UCSD-AML1 (cell line): ENCODE results near the gene FAM89B.
A peak's percentile ranks its signal among the peaks of the same experiment; 100 is the strongest.

Experiments used
- DNase-seq: peaks from one replicate; lab custom pipeline; 2025; ENCODE audit not compliant: unreplicated experiment; lab: John Stamatoyannopoulos, UW

Gene FAM89B

DNA sequence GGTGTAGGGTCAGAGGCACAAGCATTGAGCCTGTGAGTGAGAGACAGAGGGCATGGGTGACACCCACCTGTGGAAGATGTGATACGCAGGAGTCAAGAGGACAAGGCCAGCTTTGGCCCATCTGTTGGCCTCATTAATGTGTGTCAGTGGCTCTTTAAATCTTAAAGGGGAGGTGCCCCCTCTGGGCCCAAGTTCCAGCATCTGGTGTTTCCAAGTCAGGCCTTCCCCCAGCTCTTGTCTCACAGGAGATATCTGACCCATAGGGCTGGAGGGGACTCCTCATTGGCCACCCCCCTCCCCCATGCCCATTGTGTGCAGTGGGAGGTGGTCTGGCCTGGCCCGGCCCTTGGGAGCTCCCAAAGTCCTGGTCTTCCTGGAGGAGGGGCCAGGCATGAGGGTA lies 14.3 kb downstream of the FAM89B start:
- DNase-seq, result no peak

DNA sequence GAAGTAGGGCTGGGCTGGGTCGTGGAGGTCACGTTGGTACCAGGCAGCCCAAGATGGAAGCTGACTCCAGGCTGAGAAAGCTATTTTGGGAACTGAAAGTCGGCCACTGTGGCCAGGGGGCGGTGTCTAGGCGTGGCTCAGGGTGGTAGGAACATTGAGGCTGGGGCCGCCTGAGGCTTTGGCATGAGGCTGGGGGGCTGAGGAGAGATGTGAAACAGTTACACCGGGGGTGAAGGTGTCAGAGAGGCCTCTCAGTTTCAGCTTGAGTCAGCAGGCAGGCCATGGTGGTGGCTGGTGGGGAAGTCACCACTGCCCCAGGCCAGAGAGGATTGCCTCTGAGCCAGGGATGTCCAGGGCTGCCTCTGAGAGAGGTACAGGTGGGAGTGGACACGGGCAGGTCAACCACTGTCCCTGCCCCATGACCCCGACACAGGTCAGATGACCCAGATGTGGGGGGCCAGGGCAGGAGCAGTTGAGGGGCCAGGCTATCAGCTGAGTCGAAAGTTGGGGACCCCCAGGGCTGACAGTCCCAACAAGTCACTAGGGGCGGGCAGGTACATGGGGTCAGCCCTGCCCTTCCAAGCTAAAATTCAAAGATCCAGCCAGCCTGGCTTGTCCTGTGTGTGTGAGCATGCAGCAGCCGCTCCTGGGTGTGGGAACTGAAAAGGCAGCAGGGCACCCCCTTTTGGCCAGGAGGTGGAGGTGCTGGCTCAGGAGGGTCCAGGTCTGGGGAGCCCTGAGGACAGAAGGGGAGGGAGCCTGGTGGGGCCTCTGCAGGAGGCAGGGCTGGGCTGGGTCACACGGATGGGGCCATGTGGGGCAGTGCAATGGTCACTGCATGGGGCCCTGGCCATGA lies 16.1 kb downstream of the FAM89B start:
- peak; percentile 62 for DNase-seq

DNA sequence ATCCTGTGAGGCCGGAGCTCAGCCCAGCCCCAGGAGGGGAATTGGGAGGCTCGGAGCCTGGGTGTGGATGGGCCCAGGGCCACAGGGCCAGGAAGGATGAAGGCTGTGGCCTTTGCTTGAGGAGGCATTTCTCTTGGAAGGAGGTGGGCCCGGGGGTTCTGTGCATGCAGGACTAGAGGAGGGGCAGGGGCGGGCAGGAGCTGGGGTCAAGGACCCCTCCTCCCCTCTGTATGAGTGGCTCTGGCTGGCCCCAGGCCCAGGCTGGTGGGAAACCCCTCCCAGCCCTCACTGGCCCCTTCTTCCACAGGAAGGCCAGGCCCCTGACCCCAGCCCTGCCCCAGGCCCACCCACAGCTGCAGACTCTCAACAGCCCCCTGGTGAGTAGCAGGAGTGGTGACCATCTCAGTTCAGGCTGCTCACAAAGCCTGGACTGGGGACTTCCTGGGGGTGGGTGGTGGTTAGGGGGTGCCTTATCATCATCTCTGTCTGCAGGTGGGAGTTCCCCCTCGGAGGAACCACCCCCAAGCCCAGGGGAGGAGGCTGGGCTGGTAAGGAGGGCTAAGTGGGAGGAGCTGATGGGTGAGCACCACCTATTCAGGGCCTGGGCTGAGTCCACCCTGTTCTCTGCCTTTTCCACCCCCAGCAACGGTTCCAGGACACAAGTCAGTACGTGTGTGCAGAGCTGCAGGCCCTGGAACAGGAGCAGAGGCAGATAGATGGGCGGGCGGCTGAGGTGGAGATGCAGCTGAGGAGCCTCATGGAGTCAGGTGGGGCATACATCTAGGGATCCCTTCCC lies 17.3 kb downstream of the FAM89B start:
- no peak for DNase-seq

DNA sequence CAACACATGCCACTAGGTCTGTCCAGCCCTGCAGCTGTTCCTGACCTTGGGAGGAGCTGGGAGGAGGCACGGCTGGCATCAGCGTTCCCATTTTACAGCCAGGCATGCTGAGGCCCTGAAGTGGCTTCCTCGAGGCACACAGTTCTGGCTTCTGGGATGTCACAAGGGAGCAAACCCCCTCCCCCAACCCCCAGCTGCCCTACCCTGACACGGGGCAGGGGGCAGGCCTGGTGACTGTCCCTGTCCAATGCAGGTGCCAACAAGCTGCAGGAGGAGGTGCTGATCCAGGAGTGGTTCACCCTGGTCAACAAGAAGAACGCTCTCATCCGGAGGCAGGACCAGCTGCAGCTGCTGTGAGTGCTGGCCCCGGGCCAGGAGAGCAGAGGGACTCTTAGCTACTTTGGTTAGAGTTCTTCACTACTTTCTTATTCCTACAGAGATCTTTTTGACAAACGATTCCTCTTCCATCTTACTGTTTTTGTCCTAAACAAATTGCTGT lies 18.0 kb downstream of the FAM89B start:
- no peak for DNase-seq

DNA sequence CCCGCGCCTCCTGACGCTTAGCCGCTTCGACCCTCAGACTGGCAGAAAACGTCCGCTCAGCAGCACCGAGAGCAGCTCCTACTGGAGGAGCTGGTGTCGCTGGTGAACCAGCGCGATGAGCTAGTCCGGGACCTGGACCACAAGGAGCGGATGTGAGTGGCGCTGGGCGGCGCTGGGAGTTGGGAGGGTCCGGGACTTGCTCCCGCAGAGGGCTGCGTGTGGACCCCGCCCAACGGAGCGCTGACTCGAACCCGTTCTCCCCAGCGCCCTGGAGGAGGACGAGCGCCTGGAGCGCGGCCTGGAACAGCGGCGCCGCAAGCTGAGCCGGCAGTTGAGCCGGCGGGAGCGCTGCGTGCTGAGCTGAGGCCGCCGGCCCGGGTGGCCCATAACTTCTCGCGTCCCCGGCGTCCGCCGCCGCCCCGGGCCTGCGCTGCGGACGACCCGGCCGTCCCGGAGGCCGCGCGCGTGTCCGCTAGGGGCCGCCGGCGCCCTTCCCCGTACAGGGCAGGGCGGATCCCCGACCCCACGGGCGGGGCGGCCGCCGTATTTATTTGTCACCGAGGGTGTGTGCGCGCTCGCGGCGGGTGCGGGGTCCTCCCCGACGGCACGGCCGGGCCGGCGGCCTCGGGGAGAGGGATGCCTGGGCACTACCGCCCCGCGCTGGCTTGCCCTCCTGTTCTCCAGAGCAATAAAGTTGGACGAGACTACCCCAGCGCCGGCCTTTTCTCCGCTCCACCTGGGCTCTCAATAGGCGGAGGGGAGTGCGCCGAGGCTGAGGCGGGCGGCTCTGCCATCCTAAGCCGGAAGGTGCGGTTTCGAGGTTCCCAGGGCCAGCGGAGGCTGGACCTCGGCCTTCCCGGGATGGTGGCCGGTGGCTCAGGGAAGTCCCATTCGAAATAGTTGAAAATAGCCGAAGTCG lies 19.9 kb downstream of the FAM89B start:
- no peak for DNase-seq

DNA sequence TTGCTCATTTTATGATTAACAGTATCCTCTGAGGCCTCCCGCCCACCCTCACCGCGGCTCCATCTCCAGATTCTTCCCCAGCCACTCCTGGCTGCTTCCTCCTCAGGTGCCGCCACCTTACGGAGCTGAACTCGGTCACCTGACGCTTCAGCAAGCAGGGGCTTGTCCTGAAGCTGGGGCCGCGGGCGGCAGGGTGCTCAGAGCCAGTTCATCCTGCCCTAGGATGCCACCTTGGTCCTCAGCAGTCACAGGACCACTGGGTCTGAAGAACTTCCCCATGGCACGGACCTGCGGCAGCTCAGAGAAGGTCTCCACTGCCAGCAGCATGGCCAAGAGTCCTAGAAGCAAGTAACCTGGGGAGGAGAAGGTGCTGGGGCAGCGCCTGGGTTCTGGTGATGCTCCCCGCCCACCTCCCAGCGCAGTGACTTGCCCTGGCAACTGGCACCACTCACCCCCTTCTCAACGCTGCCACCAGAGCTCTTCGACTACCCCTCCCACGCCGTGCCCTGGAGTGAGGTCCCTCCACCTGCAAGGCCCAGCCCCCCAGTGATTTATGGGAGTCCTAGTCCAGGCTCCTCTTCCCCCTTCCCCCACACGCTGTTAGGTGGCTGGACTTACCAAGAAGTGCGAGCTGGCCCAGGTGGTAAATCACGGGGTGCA lies 20.6 kb downstream of the FAM89B start:
- no peak for DNase-seq

DNA sequence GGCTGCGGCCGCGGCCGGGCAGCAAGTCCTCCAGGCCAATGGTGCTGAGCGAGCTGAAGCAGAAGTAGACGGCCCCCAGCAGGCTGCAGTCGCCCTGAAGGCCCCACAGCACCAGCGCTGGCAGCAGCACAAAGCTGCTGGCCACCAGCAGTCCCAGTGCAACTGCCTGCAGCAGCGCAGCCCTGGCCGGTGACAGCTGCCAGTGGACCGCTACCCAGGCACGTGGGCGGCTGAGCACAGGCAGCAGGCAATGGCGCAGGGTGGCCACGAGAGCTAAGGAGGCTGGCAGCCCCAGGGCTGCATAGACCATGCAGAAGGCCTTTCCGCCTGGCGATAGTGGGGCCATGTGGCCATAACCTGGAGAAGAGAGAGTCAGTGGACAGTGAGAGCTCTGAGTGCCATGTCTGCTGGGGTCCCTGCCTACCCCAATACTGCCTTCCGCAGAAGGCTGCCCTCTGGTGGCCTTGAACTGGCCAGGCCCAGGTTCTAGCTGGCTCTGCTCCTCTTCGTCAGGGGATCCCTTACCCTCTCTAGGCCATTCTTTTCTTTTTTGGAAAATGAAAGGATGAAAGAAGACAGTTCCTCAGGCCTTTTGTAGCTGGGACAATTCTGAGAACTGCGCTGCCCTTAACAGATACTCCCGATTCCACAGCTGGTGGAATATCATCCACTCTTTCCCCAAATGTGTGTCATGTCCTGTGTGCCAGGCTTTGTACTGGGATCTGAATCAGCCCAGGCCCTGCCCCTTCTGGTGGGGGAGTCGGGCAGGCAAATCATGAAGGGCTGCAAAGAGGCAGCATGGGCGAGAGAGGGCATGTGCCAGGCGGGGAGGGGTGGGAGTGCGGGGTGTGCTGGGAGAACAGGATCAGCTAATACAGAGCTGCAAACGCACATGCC lies 21.4 kb downstream of the FAM89B start:
- peak; percentile 36 for DNase-seq

DNA sequence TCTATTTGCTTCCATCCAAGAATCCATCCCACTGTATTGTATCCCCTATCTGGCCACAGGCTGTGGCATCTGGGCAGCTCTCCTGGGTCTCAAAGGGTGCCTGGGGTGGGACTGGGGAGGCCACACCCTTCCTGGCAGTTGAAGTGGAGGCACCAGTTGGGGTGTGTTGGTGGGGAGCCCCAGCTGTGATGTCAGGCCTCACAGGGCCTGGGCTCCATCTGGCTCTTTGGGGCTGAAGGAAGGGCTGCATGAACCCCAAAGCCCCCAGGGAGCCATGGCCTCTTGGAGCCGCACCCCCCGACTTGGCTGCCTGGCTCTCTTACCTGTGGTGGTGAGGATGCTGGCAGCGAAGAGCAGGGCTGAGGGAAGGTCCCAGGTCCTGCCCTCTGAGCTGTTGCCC lies 22.8 kb downstream of the FAM89B start:
- DNase-seq, result no peak

DNA sequence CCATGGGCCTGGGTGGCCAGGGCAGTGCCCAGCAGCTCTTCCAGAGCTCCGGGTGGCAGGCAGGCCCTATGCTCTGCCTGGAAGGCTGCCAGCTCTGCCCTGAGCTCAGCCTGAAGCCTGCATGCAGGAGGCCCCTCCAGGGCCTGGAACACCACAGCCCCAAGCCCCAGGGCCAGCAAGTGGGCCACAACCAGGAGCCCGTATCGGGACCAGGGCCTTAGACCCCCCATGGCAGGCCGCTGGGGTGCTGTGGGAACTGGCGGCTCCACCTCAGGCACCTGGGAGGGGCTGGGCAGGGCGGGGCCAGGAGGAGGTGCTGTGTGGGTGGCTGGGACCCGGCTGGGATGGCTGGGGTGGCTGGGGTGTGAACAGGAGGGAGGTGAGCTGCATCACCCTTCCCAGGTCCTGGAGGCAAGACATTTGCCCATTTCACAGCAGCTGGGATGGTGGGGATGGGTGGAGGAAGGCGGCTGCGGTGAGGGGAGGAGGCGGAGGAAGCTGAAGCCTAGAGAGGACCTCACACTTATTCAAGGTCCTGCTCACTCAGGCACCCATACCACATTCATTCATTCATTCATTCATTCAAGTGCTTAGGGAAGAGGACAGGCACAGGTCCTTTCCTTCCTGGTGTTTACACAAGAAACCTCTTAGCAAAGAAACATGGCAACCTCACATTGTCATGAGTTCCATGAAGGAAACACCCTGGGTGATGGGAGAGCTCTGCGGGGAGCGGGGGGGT lies 23.4 kb downstream of the FAM89B start, which contains the start of gene KCNK7:
Gene KCNK7 (minus strand): TSS at position 258 of the 739 bp plus-strand sequence. CDS start 28 bp downstream, at position 230.
- DNase-seq, result no peak

DNA sequence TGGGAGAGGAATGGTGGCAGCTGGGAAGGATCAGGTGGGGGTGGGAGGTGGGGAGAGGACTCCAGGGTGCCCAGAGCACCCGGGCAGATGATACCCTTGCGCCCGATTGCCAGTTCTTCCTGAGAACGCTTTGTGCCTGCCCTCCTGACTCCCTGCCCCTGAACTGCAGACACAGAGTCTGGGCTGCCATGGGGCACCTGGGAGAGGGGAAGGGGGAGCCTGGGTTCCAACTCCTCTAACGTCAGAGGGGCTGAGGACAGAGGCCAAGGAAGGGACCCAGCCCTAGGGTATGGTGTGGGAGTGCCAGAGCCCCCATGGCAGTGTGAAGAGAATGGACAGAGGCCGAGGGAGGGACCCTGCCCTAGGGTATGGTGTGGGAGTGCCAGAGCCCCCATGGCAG lies 24.2 kb downstream of the FAM89B start:
- DNase-seq, result no peak

DNA sequence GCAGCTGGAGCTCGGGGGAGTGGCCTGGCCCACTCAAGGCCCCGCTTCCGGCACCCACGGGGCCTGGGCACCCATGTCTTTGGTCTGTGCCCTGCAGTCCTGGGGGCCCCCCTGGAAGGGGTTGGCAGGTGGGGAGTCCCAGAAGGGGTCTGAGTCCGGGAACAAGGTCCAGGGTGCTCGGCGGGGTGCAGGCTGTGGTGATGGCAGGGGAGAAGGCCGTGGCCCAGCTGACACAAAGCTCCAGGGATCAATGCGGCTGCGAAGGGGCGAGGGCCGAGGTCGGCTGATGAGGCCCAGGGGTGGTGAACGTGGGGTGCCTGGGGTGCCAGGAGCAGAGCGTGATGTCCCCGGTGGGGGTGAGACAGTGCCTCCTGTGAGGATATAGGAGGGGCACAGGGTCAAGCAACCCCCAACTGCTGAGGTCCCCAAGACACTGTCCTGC lies 25.9 kb downstream of the FAM89B start:
- DNase-seq, result no peak

DNA sequence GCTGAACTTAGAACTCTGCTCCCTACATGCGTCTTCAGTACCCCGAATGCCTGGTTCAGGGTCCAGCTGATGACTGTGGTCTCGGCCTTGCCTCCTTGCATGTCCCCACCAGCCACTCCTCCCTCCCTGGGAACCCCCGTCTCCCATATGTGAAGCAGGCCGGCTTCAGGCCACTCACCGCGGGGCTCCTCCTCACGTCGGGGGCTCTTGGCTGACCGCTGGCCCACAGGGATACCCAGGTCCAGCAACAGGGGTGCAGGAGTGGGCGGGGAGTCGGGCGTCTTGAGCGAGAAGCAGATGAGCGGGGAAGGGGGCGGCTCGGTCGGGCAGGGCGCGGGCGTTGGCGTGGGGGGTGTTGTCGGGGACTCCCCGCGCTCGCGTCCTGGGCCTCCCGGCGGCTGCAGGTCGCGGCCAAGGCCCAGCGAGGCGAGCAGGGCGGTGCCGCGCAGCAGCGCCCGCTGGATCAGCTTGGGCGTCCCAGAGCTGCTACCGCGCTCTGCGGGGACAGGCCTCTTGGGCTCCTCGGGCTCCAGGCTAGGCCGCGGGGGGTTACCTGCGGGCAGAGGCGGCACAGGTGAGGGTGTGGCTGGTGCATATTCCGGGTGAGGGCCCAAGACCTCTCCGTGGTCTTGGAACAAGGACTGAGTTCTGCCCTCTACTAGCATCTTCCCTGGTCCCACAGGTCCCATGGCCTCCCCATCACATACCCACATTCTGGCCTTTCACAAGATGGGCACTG lies 27.0 kb downstream of the FAM89B start:
- no peak for DNase-seq

DNA sequence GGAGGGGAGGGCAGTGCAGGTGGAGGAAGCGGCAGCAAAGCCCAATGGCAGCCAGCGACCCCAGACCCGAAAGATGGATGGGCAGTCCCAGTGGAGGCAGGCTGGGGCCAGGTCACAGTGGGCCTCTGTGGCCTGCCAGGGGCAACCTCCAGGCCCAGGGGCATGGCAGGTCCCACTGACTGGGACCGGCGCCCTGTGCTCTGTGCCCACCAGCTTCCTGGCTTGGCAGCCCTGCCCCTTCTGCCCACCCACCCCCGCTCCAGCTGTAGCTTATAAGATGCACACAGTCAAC lies 27.6 kb downstream of the FAM89B start:
- DNase-seq, result no peak

DNA sequence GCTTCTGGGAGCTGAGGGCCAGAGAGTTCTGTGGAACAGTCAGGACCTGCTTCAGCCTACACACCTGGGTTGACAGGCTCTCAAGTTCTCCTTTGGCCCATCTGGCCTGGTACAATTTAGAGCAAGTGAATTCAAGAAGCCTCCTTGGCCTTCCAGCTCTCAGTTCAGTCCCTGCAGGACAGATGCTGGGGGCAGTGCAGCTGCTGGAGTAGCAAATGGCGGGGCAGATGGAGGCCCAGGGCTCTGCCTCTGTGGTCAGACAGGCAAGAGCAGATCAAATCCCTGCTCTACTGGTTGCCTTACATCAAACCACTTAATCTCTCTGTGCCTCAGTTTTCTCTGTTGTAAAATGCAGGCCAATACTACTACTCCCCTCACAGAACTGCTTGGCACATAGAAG lies 31.9 kb downstream of the FAM89B start:
- DNase-seq, result no peak

DNA sequence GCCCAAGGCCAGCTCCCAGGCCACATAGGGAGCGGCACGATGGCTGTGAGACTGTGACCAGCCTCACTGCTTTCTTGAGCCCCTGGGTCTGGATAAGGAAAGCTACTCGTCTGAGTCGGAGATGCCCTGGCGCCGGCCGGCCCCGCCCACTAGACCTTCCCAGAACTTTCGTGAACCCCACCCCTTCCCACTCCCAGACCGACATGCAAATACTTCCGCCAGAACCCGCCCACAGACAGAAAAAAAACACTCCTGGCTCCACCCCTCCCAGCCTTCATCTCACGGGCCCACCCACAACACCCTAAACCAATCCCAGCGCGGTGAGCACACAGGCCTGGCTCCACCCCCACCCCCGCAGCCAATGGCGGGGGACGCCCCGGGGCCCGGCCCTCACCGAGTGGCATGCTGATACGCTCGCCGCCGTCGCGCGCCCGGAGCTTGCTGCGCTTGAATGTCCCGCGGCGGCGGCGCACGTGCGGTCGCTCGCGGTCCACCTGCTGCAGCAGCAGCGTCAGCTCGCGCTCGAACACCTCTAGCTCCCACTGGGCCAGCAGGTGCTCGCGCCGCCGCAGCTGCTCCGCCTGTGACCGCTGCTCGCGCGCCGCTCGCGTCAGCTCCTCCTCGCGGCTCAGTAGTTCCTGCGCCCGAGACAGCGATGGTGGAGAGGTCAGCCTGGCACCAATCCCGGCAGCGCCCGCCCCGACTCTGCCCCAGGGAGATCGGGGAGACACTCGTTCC lies 34.7 kb downstream of the FAM89B start:
- no peak for DNase-seq

DNA sequence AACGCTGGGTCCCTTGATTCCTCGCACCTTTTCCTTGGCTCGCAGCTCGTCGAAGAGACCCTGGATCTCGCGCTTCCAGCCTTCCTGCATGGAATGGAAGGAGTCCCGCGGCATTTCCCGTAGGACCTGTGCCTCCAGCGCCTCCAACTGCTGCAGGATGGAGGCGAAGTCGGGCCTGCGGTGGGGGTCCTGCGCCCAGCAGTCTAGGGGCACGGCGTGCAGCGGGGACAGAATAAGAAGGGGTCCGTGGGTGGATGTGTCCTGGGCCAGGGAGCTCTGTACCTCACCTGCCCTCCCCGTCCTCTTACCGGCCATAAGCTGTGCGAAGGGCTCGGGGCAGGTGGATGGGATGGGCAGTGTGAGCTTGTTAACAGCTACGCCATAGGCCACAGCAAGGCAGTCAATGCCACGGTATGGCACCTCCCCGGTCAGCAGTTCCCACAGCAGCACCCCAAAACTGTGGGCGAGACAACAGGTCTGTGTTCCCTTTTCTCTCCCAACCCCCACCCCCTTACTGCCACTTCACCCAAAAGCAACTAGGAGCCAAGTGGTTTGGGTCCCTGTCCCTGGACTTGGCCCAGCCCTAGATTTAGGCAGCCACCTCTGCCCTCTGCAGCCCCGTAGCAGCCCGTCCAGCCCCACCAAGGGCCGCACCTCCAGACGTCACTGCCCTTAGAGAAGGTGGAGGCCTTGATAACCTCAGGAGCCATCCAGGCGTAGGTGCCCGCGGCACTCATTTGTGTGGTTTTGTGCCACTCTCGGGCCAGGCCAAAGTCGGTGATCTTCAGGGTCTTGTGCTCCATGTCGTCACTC lies 35.5 kb downstream of the FAM89B start:
- DNase-seq, result no peak

DNA sequence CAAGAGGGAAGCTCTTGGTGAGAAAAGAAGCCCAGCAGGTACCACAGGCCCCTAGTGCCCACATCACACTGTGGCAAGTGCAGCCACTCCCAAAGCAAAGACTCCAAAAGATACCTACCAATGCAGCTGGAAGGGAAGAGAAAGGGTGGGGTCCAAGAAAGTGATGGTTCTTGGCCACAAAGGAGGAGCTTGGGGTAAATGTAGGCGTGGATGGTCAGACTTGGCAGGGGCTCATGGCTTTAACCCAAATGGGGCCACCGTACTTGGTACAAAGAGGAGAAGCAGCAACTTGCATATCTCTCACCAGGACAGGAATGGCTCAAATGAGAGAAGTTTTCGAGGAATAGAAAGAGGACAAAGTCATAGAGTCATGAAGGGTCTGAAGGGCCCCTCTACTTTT lies 36.9 kb downstream of the FAM89B start:
- no peak for DNase-seq
